ENCODE measurements around the gene GNAQ. TPM values are rescaled to one million over a fixed set of nuclear protein-coding genes. Genes with fewer than 3 reads are reported as not detected.

Gene GNAQ
- total and polyA plus RNA-seq, 2 experiments from 2014 or later = 25.7 to 47.9 TPM

GRCh38 chr9:77820293-77820954, 211.2 kb downstream of the GNAQ start:
- Histone ChIP-seq H3K4me2 (no peak overlapping the region), H3K9me3 (ENCODE audit: low read depth) (no peaks in the 10 kb centered on the region), H3K4me3 (no peak overlapping the region), H2AFZ (no peak overlapping the region), H4K20me1 (ENCODE audit: insufficient read depth, poor library complexity, severe bottlenecking) (no peaks in the 10 kb centered on the region), H3K4me1 (ENCODE audit: insufficient read depth) (no peaks in the 10 kb centered on the region), H3K36me3 (replicated peaks; ENCODE audit: insufficient read depth, low read depth) (no peaks in the 10 kb centered on the region), H3K27me3 (no peaks in the 10 kb centered on the region), H3K9me2 (replicated peaks; ENCODE audit: insufficient read depth) (no peaks in the 10 kb centered on the region), H3K27ac (no peak overlapping the region), H3K79me2 (peaks cover 33% of the 10 kb centered on the region)
- 71% methylated on average over 3 of the region's 3 CpGs for WGBS (ENCODE audit: low lambda C conversion rate, missing lambda C conversion rate)
- peak; percentile 11 for DNase-seq (ENCODE audit: low spot score)
- no peak for TF ChIP-seq CTCF (IDR thresholded peaks at IDR 0.05; ENCODE audit: poor library complexity)
- no peak for TF ChIP-seq EZH2 (IDR thresholded peaks at IDR 0.05; ENCODE audit: borderline replicate concordance)
- no peak for TF ChIP-seq EZH2phosphoT487 (IDR thresholded peaks at IDR 0.05; ENCODE audit: low read depth, severe bottlenecking, unreplicated experiment)

- Histone ChIP-seq H4K20me1 (ENCODE audit: insufficient read depth, poor library complexity, severe bottlenecking) (no peaks in the 10 kb centered on the region), H3K4me2 (no peak overlapping the region), H3K36me3 (replicated peaks; ENCODE audit: insufficient read depth, low read depth) (no peaks in the 10 kb centered on the region), H2AFZ (no peak overlapping the region), H3K4me3 (no peak overlapping the region), H3K9me2 (replicated peaks; ENCODE audit: insufficient read depth) (no peaks in the 10 kb centered on the region), H3K27ac (no peak overlapping the region), H3K27me3 (no peaks in the 10 kb centered on the region), H3K79me2 (peaks cover 25% of the 10 kb centered on the region), H3K9me3 (ENCODE audit: low read depth) (no peaks in the 10 kb centered on the region), H3K4me1 (ENCODE audit: insufficient read depth) (no peaks in the 10 kb centered on the region)
- DNase-seq (ENCODE audit: low spot score) = no peak
- no peak for TF ChIP-seq EZH2phosphoT487 (IDR thresholded peaks at IDR 0.05; ENCODE audit: low read depth, severe bottlenecking, unreplicated experiment)
- no peak for TF ChIP-seq CTCF (IDR thresholded peaks at IDR 0.05; ENCODE audit: poor library complexity)
- TF ChIP-seq EZH2 (IDR thresholded peaks at IDR 0.05; ENCODE audit: borderline replicate concordance) = no peak
- WGBS (ENCODE audit: low lambda C conversion rate, missing lambda C conversion rate) = 81% methylated on average over 1 of the region's 1 CpG
Measured at GRCh38 chr9:77819657-77820056, 212.0 kb downstream of the GNAQ start.

- H3K27me3 ChIP-seq = no peaks in the 10 kb centered on the region
- H2AFZ ChIP-seq = no peak overlapping the region
- no peaks in the 10 kb centered on the region for H3K9me2 ChIP-seq (replicated peaks; ENCODE audit: insufficient read depth)
- H3K9me3 ChIP-seq (ENCODE audit: low read depth) = no peaks in the 10 kb centered on the region
- no peak overlapping the region for H3K27ac ChIP-seq
- 93% methylated on average over 7 of the region's 7 CpGs for WGBS (ENCODE audit: low lambda C conversion rate, missing lambda C conversion rate)
- H3K4me3 ChIP-seq = no peak overlapping the region
- DNase-seq (ENCODE audit: low spot score) = no peak
- no peaks in the 10 kb centered on the region for H3K36me3 ChIP-seq (replicated peaks; ENCODE audit: insufficient read depth, low read depth)
- H3K4me2 ChIP-seq = no peak overlapping the region
- TF ChIP-seq CTCF (IDR thresholded peaks at IDR 0.05; ENCODE audit: poor library complexity) = no peak
- no peak for TF ChIP-seq EZH2 (IDR thresholded peaks at IDR 0.05; ENCODE audit: borderline replicate concordance)
- no peak for TF ChIP-seq EZH2phosphoT487 (IDR thresholded peaks at IDR 0.05; ENCODE audit: low read depth, severe bottlenecking, unreplicated experiment)
- H4K20me1 ChIP-seq (ENCODE audit: insufficient read depth, poor library complexity, severe bottlenecking) = no peaks in the 10 kb centered on the region
- H3K79me2 ChIP-seq = peaks cover 14% of the 10 kb centered on the region
- H3K4me1 ChIP-seq (ENCODE audit: insufficient read depth) = no peaks in the 10 kb centered on the region
Measured at GRCh38 chr9:77817590-77818311, 213.9 kb downstream of the GNAQ start.
